GM18502 (cell line): ENCODE data around the gene MIF.

ENCODE experiments used
- ATAC-seq: cut with Tn5 transposase; IDR thresholded peaks from one replicate; pipeline ENCODE4 v1.9.1; 2021; ENCODE audit warnings: mild to moderate bottlenecking; ENCODE audit not compliant: unreplicated experiment, poor library complexity

The MIF gene

GRCh38 chr22:23874871-23875270, 19.3 kb upstream of the MIF start:
- ATAC-seq, result no peak

GRCh38 chr22:23875801-23876200, 18.4 kb upstream of the MIF start:
- no peak for ATAC-seq

- ATAC-seq, result no peak
Measured at GRCh38 chr22:23877566-23877965, 16.6 kb upstream of the MIF start.

- ATAC-seq, result no peak
Measured at GRCh38 chr22:23878219-23878618, 16.0 kb upstream of the MIF start.

- ATAC-seq, result no peak
Measured at GRCh38 chr22:23882370-23882769, 11.8 kb upstream of the MIF start.

GRCh38 chr22:23883658-23884057, 10.5 kb upstream of the MIF start:
- ATAC-seq, result no peak

GRCh38 chr22:23884140-23884539, 10.0 kb upstream of the MIF start:
- ATAC-seq, result no peak

- ATAC-seq, result no peak
Measured at GRCh38 chr22:23888615-23889401, 5.4 kb upstream of the MIF start.

GRCh38 chr22:23889620-23890019, 4.6 kb upstream of the MIF start:
- no peak for ATAC-seq

- no peak for ATAC-seq
Measured at GRCh38 chr22:23891726-23892125, 2.5 kb upstream of the MIF start.

GRCh38 chr22:23892130-23892529, 2.1 kb upstream of the MIF start:
- no peak for ATAC-seq

GRCh38 chr22:23892706-23893105, 1.5 kb upstream of the MIF start:
- no peak for ATAC-seq

GRCh38 chr22:23893121-23893944, 850 bp upstream of the MIF start:
- ATAC-seq, result no peak

GRCh38 chr22:23894710-23895598, 771 bp downstream of the MIF start:
- ATAC-seq, result peak; percentile 21

- ATAC-seq, result no peak
Measured at GRCh38 chr22:23895599-23896144, 1.5 kb downstream of the MIF start.

GRCh38 chr22:23896166-23896522, 2.0 kb downstream of the MIF start:
- no peak for ATAC-seq

- no peak for ATAC-seq
Measured at GRCh38 chr22:23896523-23897186, 2.5 kb downstream of the MIF start.

- ATAC-seq, result no peak
Measured at GRCh38 chr22:23897320-23897719, 3.1 kb downstream of the MIF start.

- ATAC-seq, result no peak
Measured at GRCh38 chr22:23898006-23898974, 4.1 kb downstream of the MIF start.
